Endothelial cell (in vitro differentiated cells): ENCODE data around the gene LRBA. TPM values are rescaled to one million over a fixed set of nuclear protein-coding genes. Genes with fewer than 3 reads are reported as not detected.

Source experiments
- DNase-seq: peaks from one replicate; pipeline ENCODE4 v3.0.0; 2021; ENCODE audit warnings: low spot score
- H3K27ac Mint-ChIP-seq: one replicate; pipeline ENCODE4 v1.8.0; 2021; ENCODE audit warnings: mixed read lengths, inconsistent platforms; ENCODE audit not compliant: unreplicated experiment
- H3K27me3 Mint-ChIP-seq: one replicate; pipeline ENCODE4 v1.8.0; 2021; ENCODE audit warnings: mild to moderate bottlenecking, moderate library complexity, mixed read lengths, inconsistent platforms; ENCODE audit not compliant: unreplicated experiment
- H3K36me3 Mint-ChIP-seq: one replicate; pipeline ENCODE4 v1.8.0; 2021; ENCODE audit warnings: mild to moderate bottlenecking, low read depth, mixed read lengths, inconsistent platforms; ENCODE audit not compliant: unreplicated experiment
- H3K4me1 Mint-ChIP-seq: one replicate; pipeline ENCODE4 v1.8.0; 2021; ENCODE audit warnings: mild to moderate bottlenecking, mixed read lengths, inconsistent platforms; ENCODE audit not compliant: unreplicated experiment
- H3K4me3 Mint-ChIP-seq: one replicate; pipeline ENCODE4 v1.8.0; 2021; ENCODE audit warnings: mild to moderate bottlenecking, mixed read lengths, inconsistent platforms; ENCODE audit not compliant: unreplicated experiment
- H3K9me3 Mint-ChIP-seq: one replicate; pipeline ENCODE4 v1.8.0; 2021; ENCODE audit warnings: mixed read lengths, inconsistent platforms; ENCODE audit not compliant: unreplicated experiment
- total RNA-seq: library from RNA; stranded (reverse); fragmentation: NEBNext Ultra II Directional; extraction: Animal tissue kit (Norgen Biotek cat#: 25700); gene quantifications from one replicate; pipeline ENCODE4 v1.2.1, GENCODE V29; 2021; ENCODE audit not compliant: unreplicated experiment
- TF ChIP-seq, protein P1 (sequence below): fragments of 200-600 bp; sonication (generic); IDR thresholded peaks from one replicate; pipeline ENCODE4 v1.5.0; 2021; ENCODE audit warnings: antibody characterized with exemption; ENCODE audit not compliant: unreplicated experiment

LRBA gene
- total RNA-seq, 1 donor from 2014 or later = 44.3 TPM

DNA sequence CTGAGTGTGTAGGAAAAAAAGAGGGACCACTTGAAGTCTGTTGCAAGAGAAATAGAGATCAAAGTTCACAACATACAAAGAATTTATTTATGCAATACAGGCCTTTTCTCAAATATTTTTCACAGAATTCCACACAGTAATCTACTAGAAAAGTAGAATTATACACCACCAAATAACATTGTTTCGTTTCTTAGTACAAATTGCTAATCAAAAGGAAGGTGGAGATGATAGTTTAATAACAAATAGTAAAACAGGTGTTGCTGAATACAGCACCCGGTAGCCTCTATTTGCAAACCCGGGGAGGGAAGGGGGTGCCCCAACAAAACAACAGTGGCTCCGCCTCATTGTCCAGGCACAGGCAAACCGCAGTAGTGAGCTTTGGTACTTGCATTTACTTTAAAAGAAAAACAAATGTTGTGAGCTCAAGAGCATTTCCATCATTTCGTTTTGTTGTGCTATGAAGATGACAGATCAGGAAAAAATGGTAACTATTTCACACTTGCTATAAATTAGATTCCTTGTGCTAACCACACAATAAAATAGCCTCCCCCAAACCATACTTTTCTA is 750.4 kb downstream of the LRBA start:
- Mint-ChIP-seq H3K36me3 (peaks cover 11% of the 10 kb centered on the region), H3K4me1 (no peaks in the 10 kb centered on the region), H3K9me3 (no peaks in the 10 kb centered on the region), H3K4me3 (no peak overlapping the region), H3K27ac (no peak overlapping the region), H3K27me3 (peaks cover 2% of the 10 kb centered on the region)
- TF ChIP-seq, protein P1, sequence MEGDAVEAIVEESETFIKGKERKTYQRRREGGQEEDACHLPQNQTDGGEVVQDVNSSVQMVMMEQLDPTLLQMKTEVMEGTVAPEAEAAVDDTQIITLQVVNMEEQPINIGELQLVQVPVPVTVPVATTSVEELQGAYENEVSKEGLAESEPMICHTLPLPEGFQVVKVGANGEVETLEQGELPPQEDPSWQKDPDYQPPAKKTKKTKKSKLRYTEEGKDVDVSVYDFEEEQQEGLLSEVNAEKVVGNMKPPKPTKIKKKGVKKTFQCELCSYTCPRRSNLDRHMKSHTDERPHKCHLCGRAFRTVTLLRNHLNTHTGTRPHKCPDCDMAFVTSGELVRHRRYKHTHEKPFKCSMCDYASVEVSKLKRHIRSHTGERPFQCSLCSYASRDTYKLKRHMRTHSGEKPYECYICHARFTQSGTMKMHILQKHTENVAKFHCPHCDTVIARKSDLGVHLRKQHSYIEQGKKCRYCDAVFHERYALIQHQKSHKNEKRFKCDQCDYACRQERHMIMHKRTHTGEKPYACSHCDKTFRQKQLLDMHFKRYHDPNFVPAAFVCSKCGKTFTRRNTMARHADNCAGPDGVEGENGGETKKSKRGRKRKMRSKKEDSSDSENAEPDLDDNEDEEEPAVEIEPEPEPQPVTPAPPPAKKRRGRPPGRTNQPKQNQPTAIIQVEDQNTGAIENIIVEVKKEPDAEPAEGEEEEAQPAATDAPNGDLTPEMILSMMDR = no peak
- no peak for DNase-seq

- peaks cover 11% of the 10 kb centered on the region for H3K36me3 Mint-ChIP-seq
- no peak for DNase-seq
Measured at GRCh38 chr4:150262611-150263010, 752.5 kb downstream of the LRBA start.

DNA sequence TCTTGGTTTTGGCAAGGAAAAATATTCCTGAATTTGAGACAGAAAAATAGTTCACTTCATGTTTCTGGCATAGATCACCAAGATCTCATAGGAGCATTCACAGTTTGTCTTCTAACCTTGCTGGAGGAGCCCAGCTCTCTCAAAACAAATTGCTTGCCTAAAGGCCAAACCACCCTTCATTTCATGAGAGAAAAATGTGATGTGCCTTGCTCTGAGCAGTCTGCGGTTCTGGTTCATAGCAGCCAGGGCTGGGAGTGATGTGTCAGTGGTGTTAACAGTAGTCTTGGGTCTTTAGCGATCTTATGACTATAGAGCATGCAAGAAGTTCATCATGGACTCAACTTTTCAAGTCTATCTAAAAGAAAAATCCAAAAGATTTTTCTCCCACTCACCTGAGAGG is 753.5 kb downstream of the LRBA start:
- TF ChIP-seq, protein P1 = no peak
- Mint-ChIP-seq H3K27ac (no peak overlapping the region), H3K27me3 (peaks cover 3% of the 10 kb centered on the region), H3K36me3 (peaks cover 10% of the 10 kb centered on the region), H3K4me1 (no peaks in the 10 kb centered on the region), H3K9me3 (no peaks in the 10 kb centered on the region), H3K4me3 (no peak overlapping the region)
- no peak for DNase-seq

More at GRCh38 chr4:150262611-150263010, 752.5 kb downstream of the LRBA start:
- H3K4me3 Mint-ChIP-seq = no peak overlapping the region
- TF ChIP-seq, protein P1 = no peak
- H3K27ac Mint-ChIP-seq = no peak overlapping the region
- H3K4me1 Mint-ChIP-seq = no peaks in the 10 kb centered on the region
- no peaks in the 10 kb centered on the region for H3K9me3 Mint-ChIP-seq
- peaks cover 2% of the 10 kb centered on the region for H3K27me3 Mint-ChIP-seq

- peaks cover 3% of the 10 kb centered on the region for H3K27me3 Mint-ChIP-seq
- TF ChIP-seq, protein P1 = no peak
- H3K9me3 Mint-ChIP-seq = no peaks in the 10 kb centered on the region
- H3K4me1 Mint-ChIP-seq = no peaks in the 10 kb centered on the region
- no peak for DNase-seq
- peaks cover 9% of the 10 kb centered on the region for H3K36me3 Mint-ChIP-seq
- H3K4me3 Mint-ChIP-seq = no peak overlapping the region
- no peak overlapping the region for H3K27ac Mint-ChIP-seq
Measured at GRCh38 chr4:150259861-150260567, 755.1 kb downstream of the LRBA start.

- Mint-ChIP-seq H3K27me3 (peaks cover 6% of the 10 kb centered on the region), H3K27ac (no peak overlapping the region), H3K9me3 (no peaks in the 10 kb centered on the region), H3K4me3 (no peak overlapping the region), H3K36me3 (peaks cover 18% of the 10 kb centered on the region), H3K4me1 (no peaks in the 10 kb centered on the region)
- TF ChIP-seq, protein P1 = no peak
- DNase-seq = no peak
Measured at GRCh38 chr4:150258569-150258968, 756.5 kb downstream of the LRBA start.
